Measurements from ENCODE around the gene GPRC5B. TPM values are rescaled to one million over a fixed set of nuclear protein-coding genes. Genes with fewer than 3 reads are reported as not detected.

GPRC5B gene
- total RNA-seq, 1 experiment from 2014 or later: 38.2 TPM

DNA sequence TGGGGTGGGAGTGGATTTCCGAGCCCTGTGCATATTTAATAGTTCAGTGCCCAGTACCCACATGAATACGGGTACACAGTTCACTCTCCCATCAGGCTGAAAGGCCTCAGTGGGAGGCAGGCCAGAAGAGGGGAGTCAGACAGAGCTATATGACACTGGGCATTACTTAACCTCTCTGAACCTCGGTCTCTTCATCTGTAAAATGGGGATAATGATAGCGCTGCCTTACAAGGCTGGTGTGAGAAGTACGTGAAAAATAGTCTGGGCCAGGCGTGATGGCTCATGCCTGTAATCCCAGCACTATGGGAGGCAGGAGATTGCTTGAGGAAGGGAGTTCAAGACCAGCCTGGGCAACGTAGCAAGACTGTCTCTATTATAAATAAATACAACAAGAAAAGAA is 3.6 kb downstream of the GPRC5B start:
- in situ Hi-C loops (cut with HindIII; ENCODE audit: low pct_unique_long_range_greater_than_20kb, low sequenced_read_pairs): no loop called here
- no peak for DNase-seq (ENCODE audit: low read depth, low spot score)

DNA sequence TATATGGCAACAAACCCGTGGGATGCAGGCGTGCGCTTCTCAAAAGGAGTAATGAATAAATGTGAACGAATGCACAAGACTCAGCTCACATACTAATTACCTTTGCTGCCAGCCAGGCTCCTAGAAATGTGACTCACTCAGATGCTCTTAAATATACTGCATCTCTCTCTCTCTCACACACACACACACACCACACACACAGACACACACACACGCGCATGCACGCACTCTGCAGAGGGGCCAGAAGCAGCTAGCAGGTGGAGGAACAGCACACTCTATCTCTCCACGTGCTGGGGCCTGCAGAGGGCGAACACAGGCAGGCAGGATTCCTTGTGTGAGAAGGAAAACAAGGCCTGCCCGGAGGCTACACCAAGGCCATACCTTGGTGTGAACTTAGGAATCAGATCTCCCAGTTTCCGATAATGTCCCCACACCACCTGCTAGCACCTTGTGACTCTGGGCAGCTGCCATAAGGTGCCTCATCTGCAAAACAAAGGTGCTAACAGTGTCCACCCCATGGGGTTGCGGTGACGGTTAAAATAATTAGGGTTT is 5.3 kb downstream of the GPRC5B start:
- no peak for DNase-seq (ENCODE audit: low read depth, low spot score)
- in situ Hi-C loops (cut with HindIII; ENCODE audit: low pct_unique_long_range_greater_than_20kb, low sequenced_read_pairs): no loop called here

DNA sequence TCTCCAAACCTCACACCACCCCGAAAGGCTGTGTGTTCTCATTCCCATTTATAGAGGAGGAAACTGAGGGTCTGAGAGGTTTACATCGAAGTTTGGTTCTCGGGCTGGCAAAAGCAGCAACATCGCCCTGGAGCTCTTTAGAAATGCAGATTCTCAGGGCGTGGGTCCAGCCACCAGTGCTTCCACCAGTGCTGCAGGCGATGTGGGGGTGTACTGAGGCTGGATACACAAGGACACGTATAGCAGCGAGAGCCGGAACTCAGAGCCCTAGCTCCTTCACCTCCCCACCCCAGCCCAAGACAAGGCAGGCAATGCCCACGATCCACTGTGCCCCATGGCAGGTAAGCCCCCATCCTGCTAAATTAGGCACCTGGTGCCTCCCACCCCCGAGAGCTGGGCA is 5.9 kb downstream of the GPRC5B start:
- DNase-seq (ENCODE audit: low read depth, low spot score): no peak
- in situ Hi-C loops (cut with HindIII; ENCODE audit: low pct_unique_long_range_greater_than_20kb, low sequenced_read_pairs): no loop called here

GRCh38 chr16:19876501-19877059 is 8.1 kb downstream of the GPRC5B start:
- no peak for DNase-seq (ENCODE audit: low read depth, low spot score)
- in situ Hi-C loops (cut with HindIII; ENCODE audit: low pct_unique_long_range_greater_than_20kb, low sequenced_read_pairs): no loop called here

DNA sequence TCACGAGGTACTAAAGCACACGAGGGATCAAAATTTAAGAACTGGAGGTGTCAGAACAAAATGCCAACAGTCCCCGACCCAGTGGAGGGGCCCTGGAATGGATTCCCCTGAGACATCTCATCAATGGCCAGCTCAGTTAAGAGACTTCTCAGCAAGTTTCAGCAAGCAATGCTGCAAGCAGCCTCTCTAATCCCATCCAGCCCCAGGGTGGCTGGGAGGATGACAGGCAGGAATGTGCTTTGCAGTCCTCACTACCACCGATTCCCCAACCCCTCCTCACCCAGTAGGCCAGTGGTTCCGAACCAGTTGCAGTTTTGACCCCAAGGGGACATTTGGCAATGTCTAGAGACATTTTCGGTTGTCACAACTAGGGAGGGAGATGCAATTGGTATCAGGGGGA is 8.7 kb downstream of the GPRC5B start:
- in situ Hi-C loops (cut with HindIII; ENCODE audit: low pct_unique_long_range_greater_than_20kb, low sequenced_read_pairs): no loop called here
- DNase-seq (ENCODE audit: low read depth, low spot score): no peak

DNA sequence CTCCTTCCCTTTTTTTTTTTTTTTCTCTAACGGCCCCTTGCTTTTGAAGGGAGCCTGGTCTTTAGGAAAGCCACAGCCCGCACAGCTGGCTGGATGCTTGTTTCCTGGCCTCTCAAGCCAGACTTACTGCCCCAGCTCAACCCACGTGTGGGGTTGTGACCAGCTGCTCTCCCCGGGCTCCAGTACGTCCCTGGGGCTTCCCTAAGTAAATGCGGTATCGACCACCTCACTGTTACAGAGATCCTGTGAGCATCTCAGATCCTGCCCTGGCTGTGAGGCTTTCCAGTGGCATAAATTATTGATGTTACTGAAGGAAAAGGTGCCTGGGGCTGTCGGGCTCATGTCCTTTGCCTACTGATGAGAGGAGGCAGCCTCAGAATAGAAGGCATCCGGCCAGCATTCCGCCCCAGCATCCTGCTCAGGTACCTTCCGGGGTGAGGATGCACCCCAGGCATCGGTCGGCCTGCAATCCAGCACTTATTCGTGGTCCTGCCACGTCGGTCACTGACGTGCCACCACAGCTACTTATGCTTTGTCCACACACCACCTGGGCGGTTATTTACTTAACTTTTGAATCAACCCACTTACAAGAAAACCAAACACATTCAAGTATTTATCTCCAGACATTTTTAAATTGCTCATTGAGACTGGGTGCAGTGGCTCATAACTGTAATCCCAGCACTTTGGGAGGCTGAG is 9.6 kb downstream of the GPRC5B start:
- DNase-seq (ENCODE audit: low read depth, low spot score): no peak
- in situ Hi-C loops (cut with HindIII; ENCODE audit: low pct_unique_long_range_greater_than_20kb, low sequenced_read_pairs): no loop called here

GRCh38 chr16:19874026-19874425 is 10.6 kb downstream of the GPRC5B start:
- DNase-seq (ENCODE audit: low read depth, low spot score): no peak
- in situ Hi-C loops (cut with HindIII; ENCODE audit: low pct_unique_long_range_greater_than_20kb, low sequenced_read_pairs): no loop called here

DNA sequence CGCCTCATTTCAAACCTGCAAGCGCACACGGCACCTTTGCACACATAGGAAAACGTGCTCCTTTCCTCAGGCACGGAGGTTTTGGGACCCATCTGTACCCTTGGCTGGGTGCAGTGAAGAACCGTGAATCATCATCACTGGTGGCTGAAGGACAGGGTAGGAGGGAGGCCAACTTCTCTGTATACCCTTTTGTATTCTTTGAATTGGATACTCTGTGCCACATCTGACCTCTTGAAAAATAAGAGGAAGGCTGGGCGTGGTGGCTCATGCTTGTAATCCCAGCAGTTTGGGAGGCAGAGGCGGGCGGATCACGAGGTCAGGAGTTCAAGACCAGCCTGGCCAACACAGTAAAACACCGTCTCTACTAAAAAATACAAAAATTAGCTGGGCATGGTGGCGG is 11.7 kb downstream of the GPRC5B start:
- no peak for DNase-seq (ENCODE audit: low read depth, low spot score)
- in situ Hi-C loops (cut with HindIII; ENCODE audit: low pct_unique_long_range_greater_than_20kb, low sequenced_read_pairs): no loop called here

- in situ Hi-C loops (cut with HindIII; ENCODE audit: low pct_unique_long_range_greater_than_20kb, low sequenced_read_pairs): no loop called here
- no peak for DNase-seq (ENCODE audit: low read depth, low spot score)
Measured at GRCh38 chr16:19872179-19872863, 12.3 kb downstream of the GPRC5B start.

DNA sequence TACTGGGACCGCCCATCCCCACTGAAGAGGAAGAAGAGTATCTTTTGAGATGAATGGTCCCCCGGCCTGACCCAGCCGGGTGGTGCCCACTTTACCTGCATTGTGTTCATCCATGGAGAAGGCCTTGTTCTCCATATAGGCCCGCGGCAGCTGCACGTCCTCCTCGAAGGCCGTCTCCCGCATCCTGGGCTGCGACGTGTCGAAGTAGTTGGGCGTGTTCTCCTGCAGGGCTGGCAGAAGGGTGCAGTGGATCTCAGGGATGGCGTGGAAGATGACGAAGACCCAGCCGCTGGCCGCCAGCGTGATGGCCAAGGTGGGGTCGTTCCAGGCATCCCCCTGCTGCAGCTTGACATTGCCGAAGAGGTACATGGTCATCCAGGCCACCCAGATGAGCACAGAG is 12.9 kb downstream of the GPRC5B start:
- no peak for DNase-seq (ENCODE audit: low read depth, low spot score)
- in situ Hi-C loops (cut with HindIII; ENCODE audit: low pct_unique_long_range_greater_than_20kb, low sequenced_read_pairs): no loop called here

DNA sequence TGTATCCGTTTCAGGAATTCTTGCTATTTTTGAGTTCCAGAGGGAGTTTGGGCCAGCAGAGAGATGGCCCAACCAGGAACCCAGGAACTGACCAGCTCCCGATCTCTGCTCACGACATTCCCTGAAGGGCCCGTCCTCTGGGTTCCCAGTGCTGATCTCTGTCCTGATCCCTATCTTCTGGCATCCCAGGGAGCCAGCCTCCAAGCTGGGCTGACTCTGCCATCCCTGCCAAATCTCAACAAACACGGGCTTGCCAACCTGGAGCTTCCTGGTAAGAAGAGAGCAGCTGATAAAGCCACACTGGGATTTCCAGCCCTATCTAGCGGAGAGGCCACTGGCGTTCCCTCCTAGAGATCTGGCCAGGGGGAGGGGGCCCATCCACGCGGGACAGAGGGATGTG is 16.2 kb downstream of the GPRC5B start:
- in situ Hi-C loops (cut with HindIII; ENCODE audit: low pct_unique_long_range_greater_than_20kb, low sequenced_read_pairs): no loop called here
- DNase-seq (ENCODE audit: low read depth, low spot score): no peak

- no peak for DNase-seq (ENCODE audit: low read depth, low spot score)
- in situ Hi-C loops (cut with HindIII; ENCODE audit: low pct_unique_long_range_greater_than_20kb, low sequenced_read_pairs): no loop called here
Measured at GRCh38 chr16:19864566-19864965, 20.1 kb downstream of the GPRC5B start.

- in situ Hi-C loops (cut with HindIII; ENCODE audit: low pct_unique_long_range_greater_than_20kb, low sequenced_read_pairs): no loop called here
- no peak for DNase-seq (ENCODE audit: low read depth, low spot score)
Measured at GRCh38 chr16:19863990-19864389, 20.7 kb downstream of the GPRC5B start.

- DNase-seq (ENCODE audit: low read depth, low spot score): peak; percentile 89
- in situ Hi-C loops (cut with HindIII; ENCODE audit: low pct_unique_long_range_greater_than_20kb, low sequenced_read_pairs): no loop called here
Measured at GRCh38 chr16:19861811-19862327, 22.8 kb downstream of the GPRC5B start.

DNA sequence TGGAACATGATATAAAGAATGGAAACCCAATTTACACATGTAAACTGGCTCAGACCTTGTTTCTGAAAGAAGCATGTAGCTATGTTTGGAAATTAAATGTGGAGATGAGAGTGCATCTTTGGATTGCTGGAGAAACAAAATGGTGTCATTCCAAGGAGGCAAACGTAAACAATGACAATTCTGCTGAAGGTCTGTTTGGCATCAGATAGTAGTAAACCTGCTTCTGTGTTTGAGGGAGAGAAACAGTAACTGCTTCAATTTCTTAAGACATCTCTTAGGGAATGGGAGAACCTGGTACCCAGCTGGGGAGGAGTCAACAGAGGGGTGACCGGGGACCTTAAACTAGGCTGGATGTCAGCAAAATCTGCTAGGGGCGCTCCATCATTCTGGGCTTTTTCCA is 23.5 kb downstream of the GPRC5B start:
- in situ Hi-C loops (cut with HindIII; ENCODE audit: low pct_unique_long_range_greater_than_20kb, low sequenced_read_pairs): no loop called here
- DNase-seq (ENCODE audit: low read depth, low spot score): no peak

GRCh38 chr16:19860166-19861041 is 24.2 kb downstream of the GPRC5B start:
- DNase-seq (ENCODE audit: low read depth, low spot score): no peak
- in situ Hi-C loops (cut with HindIII; ENCODE audit: low pct_unique_long_range_greater_than_20kb, low sequenced_read_pairs): no loop called here

DNA sequence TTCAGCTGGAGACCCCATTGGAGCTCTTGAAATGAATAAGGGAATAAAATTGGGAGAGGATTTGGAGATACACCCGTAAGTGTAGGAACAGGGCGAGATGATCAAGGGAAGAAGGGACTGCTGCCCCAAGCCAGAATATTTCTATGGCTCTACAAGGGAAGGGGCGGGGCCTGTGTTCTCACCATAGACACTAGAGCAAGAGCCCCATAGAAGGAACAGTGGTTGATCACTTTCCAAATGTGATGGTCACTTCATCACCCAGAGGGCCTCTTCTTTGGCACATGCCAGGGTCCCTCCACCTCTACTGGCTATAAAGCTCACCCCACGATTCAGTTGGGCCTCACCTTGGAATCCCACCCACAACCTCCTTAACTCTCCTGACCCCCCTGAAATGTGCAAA is 25.0 kb downstream of the GPRC5B start:
- DNase-seq (ENCODE audit: low read depth, low spot score): no peak
- in situ Hi-C loops (cut with HindIII; ENCODE audit: low pct_unique_long_range_greater_than_20kb, low sequenced_read_pairs): no loop called here

DNA sequence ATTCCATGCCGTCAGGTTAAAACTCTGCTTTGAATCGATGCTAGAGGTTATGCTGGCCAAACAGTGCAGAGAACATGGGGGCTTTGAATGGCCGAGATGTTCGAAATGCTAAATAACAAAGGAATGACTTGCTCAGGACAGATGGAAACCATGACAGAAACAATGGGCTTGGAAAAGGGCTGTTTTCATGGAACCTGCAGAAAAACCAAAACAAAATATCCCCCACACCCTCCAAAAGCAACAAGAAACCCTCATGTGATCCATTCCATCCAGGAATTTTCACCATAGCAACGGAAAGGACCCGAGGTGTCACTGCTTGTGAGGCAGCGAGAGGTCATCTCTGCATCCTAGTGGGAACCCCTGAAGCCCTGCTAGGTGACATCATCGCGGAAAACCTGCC is 25.5 kb downstream of the GPRC5B start:
- in situ Hi-C loops (cut with HindIII; ENCODE audit: low pct_unique_long_range_greater_than_20kb, low sequenced_read_pairs): no loop called here

More for the DNA sequence above, 25.5 kb downstream of the GPRC5B start:
- no peak for DNase-seq (ENCODE audit: low read depth, low spot score)

Data from SK-MEL-5 (cell line).